Endometrial microvascular endothelial cells (primary cell): ENCODE data around the gene SUN5. TPM values are rescaled to one million over a fixed set of nuclear protein-coding genes. Genes with fewer than 3 reads are reported as not detected.
"Not testable (repeated sequence)": the region's sequence is repeated elsewhere in the genome, so short reads cannot be mapped to it uniquely, and the experiment has no call there.

Experiments
- in situ Hi-C: cut with HindIII; loops from 2 replicates; pipeline ENCODE4 v1.10.0; 2017; ENCODE audit warnings: low sequenced_read_pairs, low pct_unique_long_range_greater_than_20kb; ENCODE audit errors: inconsistent ontology term
- total RNA-seq: library from RNA; depleted of rRNA; stranded (reverse); fragments of >200 nt; gene quantifications from one replicate; pipeline ENCODE4 v1.2.3, GENCODE V29; 2015; ENCODE audit errors: inconsistent ontology term

Gene SUN5
- total RNA-seq, 1 donor from 2014 or later, result not detected

DNA sequence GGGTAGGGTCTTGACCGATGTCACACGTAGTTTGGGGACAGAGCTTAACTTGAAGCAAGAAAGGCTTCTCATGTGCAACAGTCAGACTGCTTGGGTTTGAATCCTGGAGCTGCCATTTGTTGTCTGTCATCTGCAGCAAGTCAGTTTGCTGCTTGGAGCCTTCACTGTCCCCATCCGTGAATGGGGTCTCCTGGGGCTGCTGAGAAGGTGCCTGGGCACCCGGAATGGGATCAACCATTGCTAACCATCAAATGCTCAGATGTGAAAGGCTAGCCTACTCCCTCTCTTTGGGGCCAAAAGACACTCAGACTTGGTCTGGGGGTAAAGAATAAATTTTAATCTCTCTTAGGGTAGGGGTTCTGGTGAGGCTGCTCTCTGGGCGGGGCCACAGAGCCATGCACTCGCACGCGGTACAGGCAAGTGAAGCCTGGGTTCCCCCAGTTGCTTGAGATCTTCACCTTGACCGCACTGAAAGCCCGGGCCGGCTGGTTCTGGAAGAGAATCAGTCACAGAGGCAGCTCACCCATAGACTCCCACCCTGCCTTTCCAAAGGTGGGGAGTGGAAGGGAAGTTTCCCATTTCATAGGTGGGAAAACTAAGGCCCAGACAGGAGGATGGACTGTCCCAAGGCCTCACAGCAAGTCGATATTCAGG is 20.6 kb downstream of the SUN5 start:
- in situ Hi-C loops, result no loop called here

DNA sequence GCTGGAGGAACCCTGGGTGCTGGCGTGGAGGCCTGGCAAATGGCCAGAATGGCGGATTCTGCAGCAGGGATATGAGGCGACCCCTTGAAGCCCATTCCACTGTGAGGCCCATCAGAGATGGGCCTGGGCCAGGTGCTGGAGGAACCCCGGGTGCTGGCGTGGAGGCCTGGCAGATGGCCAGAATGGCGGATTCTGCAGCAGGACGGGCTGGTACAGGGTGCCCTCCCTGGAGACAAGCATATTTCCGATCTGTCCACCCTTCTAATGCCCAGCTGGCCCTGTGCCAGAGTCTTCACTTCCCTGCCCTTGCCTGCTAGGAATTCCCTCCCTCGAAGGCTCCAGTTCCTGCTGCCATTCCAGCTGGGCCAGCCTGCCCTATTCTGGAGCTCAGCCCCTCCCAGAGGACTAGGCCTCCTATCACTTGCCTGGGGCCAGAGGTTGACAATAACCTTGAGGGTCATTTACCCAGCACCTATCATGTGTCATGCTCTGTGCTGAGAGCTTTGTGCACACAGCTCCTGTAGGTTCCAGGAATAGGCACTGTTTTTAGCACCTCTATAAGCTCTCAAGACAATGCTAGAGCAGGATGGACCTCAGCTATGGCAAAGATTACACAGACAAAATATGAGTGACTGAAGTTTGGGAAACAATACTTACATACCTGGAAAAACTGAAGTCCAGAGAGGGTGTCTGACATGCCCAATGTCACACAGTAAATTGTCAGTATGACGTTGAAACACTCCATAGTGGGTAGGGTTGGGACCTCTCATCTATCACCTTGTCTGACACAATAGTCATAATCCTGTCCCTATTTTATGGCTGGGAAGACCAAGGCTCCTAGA is 21.4 kb downstream of the SUN5 start:
- in situ Hi-C loops, result no loop called here

DNA sequence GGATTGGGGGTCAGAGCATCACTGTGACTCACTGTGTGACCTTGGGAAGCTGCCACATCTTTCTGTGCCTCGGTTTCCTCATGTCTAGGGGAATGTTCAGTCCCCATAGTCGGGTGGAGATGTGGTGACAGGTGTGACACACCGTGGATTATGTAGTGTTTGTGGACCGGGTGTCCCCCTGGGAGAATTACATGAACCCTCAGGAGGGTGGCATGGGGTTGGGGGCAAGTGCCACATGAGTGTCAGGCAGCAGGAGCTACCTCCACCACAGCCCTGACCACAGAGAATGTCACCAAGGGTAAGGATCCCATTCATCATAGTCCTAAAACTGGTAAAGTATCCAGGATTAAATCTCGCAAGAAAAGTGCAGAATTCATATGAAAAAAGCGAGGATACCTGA is 23.2 kb downstream of the SUN5 start:
- in situ Hi-C loops, result no loop called here

DNA sequence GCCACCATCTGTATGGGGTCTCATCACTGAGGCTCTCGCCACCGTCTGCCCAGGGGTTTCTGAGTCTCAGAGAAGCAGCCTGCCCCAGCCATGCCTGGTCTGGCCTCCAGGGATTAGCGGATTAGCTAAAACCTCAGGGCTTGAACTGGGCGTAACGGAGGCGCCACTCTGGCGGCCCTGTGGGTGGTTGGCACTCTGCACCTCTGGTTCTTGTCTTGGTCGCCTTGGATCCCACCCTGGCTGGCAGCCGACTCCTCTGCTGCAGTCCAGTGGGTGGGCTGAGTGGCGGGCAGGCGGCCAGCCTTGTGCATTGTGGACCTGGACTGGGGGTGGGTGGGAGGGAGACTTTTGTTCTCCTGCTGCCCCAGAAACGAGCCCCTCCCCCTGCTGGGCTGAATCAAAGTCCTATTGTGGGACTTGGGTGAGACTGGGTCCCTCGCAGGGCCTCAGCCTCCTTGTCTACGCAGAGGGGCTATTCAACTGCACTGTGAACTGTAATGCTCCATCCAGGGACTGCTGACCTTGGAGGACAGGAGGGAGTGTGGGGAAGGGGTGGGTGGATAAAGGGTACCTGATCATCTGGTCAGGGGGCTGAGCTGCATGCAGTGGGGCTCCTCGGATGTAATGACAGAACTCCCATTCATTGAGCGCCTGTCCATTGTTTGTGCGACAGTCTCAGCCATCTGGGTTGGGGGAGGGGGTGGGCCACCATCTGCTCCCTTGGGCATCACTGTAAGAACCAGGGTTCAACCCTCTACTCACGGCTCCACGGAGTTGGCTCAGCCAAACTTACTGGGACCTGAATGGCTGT is 23.9 kb downstream of the SUN5 start:
- in situ Hi-C loops, result no loop called here

DNA sequence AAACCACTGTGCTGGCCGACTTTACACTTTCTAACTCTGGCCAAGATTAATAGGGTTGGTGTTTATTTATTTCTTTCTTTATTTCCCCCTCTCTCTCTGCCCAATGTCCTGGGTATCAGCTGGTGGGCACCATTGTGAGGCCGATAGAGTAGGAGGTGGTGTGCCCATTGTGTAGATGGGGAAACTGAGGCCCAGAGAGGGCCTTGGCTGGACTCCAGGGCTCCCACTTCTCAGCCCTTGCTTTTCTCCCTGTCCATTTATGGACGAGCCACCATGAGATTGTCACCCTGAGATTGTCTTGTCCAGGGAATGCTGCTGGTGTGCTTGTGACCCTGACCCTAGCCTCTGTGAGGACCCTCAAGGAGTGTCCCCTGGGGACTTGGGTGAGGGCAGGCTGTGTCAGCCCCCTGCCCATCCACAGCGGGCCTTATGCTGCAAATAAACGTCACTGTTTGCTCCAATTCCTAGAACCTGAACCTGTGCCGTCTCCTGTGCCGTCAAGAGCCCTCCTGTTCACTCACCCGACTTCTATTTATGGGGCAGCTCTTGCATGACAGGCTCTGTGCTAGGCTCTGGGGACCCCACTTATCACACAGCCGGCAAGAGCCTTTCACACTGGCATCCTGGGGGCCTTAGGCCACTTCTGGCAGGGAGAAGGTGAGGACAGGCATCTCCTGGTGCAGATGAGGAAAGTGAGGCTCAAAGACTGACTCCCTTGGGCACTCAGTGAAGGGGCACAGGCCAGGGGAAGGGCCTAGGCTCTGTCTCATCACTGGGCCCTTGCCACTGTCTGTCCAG is 24.8 kb downstream of the SUN5 start:
- in situ Hi-C loops, result no loop called here

DNA sequence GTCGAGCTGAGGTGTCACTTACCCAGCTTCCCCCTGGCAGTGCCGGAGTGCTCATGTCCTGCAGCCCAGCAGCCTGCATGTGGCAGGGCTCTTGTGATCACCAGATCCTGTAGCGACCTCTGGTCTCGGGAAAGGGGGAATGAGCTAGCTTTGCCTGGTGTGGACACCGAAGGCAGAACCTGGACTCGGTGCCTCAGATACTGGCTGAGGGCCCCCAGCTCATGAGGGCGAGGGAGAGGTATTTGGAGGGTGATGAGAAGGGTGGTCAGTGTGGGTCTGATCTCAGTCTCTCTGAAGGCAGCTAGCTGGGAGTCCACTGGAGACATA is 26.3 kb downstream of the SUN5 start:
- in situ Hi-C loops, result no loop called here

DNA sequence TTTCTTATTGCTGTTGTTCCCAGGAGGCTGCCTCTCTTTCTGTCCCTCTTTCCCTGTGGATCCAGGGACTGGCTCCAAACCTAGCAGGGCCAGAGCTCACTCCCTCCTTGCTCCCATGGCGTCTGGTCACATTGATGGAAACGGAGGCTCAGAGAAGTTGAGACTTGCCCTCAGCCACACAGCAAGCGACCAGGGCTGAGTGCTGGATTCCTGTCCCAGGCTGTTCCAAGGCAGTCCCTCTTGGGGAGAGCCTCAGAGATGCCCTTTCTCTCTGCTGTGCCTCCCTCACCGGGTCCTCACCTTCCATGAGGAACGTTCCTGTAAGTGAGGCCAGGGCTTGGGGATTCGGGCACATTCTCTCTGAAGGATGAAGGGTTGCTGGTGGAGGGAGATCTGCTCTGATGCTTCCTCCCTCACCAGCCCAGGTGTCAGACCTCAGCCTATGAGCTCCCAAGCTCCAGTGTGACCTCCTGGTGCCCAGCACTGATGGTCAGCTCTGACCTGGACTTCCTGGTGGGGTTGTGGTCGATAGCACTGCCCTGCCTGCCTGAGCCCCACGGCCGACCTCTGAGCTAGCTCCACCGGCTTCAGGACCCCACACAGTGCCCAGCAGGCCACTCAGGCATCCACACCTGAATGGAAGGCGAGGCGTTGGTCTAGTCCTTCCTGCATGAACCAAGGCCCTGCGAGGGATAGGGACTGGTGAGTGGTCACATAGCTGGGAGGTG is 26.8 kb downstream of the SUN5 start:
- in situ Hi-C loops, result no loop called here

DNA sequence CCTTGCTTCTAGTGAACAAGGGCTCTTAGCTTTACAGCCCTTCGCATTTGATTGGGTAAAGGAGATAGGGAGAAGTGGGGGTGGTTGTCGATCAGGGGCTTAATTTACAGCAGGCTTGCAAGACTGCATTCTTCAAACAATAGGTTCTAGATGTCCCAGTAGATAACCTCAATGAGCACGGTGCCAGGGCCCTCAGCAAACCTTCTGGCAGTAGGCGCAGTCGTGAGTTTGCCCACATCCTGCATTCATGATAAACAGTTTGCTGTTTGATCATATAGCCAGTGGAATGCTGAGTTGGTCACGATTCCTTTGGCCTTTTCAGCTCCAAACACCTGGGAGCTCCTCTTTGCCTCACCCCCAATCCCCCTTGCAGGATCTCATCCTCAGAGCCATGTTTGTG is 27.5 kb downstream of the SUN5 start:
- in situ Hi-C loops, result no loop called here

DNA sequence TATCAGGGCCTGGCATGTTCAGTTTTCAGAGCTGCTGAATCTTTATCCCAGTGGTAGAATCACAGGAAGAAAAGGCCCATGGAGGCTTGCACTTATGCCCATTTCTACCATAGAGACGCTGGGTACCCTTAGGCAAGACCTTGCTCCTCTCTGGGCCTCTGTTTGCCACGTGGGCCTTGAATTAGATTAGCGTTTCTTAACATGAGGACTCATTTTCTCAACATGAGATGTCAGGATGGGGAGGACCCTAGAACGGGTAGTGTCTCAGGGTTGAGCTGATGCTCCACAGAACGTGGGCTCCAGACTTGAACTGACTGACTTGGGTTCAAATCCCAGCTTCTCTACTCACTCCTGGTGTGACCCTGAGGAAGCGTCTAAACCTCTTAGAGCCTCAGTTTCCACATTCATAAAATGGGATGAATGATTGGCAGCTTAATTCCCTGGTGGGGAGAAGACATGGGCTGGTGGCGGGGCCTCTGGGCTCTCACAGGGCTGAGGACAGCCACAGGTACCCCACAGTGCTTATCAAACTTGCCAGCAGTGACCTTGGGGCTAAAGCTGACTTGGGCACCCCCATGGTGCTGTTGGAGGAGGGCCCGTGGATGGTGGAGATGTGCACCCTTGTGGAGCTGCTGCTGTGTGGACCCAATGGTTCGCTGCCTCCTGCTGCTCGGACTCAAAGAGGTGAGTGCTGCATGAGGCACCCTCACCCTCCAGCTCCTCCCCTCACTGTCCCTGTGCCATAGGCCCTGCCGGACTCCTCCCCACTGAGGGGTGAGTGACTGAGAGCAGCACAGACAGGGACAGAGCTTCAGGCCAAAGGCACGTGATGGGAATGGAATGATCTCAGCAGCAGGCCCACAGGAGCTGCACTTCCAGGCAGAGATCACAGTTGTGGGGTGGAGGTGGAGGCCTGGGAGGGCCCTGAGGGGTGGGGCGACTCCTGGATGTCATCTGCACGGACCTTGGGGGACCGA is 28.2 kb downstream of the SUN5 start:
- in situ Hi-C loops, result no loop called here

DNA sequence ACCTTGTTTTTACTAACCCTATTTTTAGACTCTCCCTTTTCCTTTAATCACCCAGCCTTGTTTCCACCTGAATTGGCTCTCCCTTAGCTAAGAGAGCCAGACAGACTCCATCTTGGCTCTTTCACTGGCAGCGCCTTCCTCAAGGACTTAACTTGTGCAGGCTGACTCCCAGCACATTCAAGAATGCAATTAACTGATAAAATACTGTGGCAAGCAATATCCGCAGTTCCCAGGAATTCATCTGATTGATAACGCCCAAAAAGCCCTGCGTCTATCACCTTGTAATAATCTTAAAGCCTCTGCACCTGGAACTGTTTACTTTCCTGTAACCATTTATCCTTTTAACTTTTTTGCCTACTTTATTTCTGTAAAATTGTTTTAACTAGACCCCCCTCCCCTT is 29.1 kb downstream of the SUN5 start:
- in situ Hi-C loops, result not testable (repeated sequence)

DNA sequence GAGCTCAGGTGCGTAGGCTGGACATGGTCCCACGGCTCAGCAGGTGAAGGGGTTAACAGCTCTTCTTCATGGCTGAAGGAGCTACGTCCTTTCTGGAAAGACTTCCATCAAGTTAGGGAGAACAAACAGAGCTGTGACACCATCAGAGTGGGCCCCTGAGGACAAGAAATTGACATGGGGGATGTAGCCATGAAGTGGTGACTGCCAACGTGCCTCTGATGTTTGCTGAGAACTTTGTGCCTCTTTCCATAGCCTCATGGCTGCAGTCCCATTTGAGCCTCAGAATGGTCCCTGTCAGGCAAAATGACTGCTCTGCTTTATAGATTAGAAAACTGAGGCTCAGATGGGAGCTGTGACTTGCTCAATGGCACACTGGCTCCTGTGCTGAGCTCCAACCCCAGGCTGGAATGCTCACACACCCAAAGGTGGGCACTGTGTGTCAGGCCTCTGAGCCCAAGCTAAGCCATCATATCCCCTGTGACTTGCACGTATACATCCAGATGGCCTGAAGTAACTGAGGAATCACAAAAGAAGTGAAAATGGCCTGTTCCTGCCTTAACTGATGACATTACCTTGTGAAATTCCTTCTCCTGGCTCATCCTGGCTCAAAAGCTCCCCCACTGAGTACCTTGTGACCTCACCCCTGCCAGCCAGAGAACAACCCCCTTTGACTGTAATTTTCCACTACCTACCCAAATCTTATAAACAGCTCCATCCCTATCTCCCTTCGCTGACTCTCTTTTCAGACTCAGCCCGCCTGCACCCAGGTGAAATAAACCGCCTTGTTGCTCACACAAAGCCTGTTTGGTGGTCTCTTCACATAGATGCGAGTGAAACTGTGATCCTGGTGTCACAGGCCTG is 29.8 kb downstream of the SUN5 start:
- in situ Hi-C loops, result not testable (repeated sequence)

DNA sequence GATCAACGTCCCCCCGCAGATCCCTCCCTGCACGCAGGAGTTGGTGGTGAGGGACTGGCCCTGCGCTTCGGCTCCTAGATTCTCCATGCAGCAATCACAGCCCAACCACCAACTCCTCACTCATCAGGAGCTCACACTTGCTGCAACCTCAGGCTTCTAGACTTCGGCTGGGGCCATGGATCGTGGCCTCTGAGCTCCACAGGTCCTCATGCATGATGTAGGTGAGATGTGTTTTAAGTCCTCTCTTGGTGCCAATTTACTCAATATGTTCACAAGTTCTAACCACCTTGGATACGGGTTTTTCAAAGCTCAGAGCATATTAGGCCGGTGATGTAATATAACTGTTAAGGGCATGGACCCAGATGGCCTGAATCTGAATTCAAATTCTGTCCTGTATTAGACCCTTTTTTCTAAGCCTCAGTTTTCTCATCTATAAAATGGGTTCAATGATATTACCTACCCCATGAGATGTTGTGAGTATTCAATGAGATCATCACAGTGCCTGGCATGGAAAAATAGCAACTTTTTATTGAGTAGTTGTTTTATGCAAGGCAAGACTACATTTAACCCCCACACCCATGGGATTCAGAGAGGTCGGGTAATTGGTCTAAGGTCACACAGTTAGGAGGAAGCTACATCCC is 31.0 kb downstream of the SUN5 start:
- in situ Hi-C loops, result no loop called here

DNA sequence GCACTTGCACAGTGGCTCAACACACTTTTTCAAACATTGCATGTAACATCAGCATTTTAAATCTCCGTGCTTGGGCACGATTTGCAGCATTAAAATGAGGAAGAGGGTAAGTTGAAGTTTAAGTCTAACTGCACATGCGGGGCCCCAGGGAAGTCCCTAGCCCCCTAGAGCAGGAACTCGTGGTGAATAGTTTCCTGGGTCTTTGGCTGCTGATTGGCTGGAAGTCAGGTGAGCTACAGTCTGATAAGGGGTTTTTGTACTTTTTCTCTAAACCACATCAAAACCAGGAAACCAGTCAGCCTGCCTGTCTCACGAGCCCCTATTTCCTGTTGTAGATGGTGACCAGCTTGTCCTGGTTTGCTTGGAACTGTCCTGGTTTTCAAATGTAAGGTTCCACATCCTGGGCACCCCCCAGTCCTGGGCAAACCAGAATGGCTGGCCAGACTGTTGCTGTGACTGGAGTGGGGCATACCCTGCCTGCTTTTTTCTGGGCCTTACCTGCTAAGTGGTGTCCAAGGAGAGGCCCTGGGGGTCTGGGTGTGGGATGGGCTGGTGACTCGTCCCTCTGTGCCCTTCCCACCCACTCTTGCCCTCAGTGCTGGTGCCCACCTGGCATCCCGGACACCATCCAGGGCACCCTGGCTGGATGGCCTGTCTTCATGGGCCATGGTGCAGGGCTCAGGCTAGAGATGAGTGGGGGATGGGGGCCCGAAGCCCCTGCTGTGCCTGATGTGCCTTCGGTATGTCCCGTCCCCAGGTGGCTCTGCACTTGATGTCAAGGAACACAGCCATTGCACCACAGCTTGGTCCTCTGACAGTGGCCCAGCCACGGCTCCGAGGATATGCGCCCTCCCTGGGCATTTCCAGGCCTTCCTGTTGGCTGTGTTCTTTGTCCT is 31.8 kb downstream of the SUN5 start:
- in situ Hi-C loops, result no loop called here

DNA sequence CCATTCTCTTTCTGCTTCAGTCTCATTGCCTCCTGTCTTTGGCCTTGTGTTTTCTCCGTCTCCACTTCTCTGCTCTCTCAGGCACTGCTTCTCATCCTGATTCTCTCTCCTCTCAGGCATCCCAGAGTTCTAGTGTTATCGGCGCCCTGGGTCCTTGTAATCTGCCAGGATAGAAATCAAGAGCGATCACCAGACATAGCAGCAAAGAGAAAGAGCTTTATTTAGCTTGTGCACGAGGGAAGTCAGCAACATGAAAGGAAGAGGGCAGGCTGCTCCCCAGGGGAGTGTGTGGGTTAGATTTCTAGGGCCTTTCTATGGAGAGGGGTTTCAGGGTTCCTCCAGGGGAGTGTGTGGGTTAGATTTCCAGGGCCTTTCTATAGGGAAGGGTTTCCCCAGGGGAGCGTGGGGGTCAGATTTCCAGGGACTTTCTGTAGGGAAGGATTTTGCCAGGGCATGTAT is 32.5 kb downstream of the SUN5 start:
- in situ Hi-C loops, result no loop called here

DNA sequence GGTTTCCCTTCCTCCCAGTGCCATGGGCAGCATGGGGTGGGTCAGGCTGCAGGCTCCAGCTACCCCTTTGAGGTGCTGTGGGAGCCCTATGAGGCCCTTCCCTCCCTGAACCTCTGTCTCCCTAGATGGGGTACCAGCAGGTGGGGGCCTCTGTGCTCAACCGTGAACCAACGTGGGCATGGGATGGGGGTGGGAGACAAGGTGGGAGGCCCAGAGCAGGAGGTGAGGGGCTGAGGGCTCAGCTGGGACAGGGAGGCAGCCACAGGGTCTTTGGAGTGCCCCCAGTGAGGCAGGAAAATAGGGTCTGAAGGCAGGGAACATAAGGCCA is 33.3 kb downstream of the SUN5 start:
- in situ Hi-C loops, result no loop called here
